NCI-H128 (cell line): ENCODE results near the gene GUCY1A1.

Source experiments
- DNase-seq: peaks from one replicate; lab custom pipeline; 2025; ENCODE audit not compliant: unreplicated experiment; lab: John Stamatoyannopoulos, UW

GUCY1A1 gene

GRCh38 chr4:155734065-155734464 is 67.4 kb downstream of the GUCY1A1 start:
- DNase-seq = no peak

DNA sequence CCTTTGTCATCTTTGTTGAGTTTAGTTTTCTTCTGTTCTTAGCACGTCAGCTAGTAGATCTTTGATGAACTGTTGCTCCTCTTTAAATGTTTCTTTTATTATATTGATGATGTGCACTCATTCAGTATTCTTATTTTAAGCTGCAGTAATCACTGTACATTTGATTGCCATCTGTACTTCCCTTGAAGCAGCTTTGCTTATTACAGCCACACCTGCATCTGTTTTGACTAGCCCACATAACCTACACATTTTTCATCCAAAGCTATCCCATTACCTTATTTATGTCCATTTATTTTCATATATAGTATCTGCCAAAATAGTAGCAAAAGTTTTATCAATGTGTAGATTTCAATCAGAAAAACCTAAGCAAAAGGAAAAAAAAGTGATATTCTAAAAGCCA is 68.3 kb downstream of the GUCY1A1 start:
- no peak for DNase-seq

DNA sequence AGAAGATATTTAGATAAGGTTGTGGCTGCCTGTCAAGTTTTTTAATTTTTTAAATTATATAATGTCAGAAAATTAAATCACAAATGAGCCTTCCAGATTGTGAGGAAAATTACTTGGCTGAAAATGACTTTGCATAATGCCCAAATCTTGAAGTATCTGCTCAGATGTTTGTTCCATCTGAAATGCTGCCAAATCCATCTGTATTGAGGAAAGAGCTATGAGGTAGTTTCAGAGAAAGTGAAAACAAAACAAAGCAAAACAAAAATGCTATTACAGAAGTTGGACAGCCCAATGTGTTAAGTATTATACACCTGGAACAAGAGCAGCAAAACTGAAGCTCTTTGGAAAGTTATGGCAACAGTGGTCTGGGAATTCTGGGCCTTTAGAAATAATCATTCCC is 68.8 kb downstream of the GUCY1A1 start:
- DNase-seq = no peak

DNA sequence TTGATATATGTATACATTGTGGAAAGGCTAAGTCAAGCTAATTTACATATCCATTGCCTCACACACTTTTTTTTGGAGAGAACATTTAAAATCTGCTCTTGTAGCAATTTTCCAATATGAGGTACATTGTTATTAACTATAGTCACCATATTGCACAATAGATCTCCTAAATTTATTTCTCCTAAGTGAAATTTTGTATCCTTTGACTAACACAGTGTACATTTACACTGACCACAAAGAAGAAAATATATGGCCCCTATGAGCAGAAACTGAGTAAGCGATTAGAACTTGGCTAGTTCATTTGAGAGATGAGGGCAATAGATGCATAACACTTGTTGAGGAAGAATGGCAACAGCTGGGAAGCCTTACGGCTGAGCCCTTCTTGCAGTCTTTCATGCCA is 71.9 kb downstream of the GUCY1A1 start:
- DNase-seq = no peak

- no peak for DNase-seq
Measured at GRCh38 chr4:155741546-155741945, 74.9 kb downstream of the GUCY1A1 start.

DNA sequence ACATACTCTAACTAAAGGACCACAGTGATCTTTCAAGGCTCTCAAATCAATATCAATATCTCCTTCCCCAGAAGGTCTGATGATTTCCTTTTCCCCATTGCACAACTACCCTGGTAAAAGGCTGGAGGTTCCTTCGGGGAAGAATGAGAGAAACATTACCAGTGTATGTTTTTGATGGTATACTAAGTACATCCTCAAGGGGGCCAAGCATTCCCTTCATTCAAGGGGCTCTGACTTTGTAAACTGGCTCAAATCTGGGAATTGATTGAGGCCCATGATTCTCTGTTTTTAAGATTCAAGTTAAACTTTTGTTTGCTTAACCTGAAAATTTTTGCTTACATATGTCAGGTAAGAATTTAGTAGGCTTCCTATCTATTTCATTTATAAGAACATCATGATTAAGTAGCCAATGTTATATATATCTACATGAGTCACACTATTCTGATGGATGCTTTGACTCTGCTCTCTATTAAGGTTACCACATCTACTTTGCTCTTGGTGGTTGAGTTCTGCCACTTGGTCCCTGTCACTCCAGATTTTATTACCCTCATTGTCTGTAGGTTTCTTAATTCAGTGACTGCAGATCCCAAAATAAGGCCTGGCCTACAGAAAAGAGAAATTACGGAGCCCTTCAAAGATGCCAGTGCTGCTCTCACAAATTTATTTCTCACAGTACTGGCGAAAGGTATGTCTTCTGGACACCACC is 75.8 kb downstream of the GUCY1A1 start:
- DNase-seq = no peak

- DNase-seq = no peak
Measured at GRCh38 chr4:155745984-155746383, 79.3 kb downstream of the GUCY1A1 start.

DNA sequence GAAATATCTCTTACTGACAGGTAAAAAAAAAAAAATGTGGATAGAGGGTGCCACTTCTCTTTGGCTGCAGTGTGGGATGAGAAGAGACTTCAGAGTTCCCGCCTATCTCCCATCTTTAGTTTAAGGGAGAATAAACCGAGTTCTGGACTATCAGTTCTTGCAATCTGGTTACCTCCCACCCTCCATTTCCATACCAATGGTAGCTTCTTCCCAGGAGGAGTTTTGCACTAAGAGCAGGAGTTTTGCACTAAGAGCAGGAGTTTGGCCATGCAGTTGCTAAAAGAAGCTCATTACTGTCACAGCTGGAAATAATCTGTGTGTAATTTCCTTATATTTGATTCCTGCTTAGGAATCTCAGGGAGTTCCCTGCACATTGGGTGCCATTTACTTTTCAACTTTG is 81.4 kb downstream of the GUCY1A1 start:
- DNase-seq = no peak

DNA sequence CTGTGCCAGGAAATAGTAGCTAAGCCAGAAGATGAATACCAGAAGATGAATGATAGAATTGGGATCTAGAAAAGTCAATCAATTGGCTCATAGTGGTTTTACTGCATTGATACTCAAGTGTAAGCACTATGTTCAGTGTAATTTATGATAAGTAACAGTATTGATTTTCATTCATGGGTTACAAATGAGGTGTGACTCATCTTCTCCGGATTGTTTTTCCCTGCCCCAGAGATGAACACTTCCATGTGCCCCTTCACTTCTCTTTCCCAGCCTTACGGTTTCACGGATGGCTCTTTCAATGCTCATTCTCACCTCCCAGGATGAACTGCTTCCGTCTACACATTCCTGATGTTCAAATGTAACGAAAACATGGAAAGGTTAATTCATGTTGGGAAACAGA is 82.4 kb downstream of the GUCY1A1 start:
- DNase-seq = no peak

- no peak for DNase-seq
Measured at GRCh38 chr4:155751569-155751968, 84.9 kb downstream of the GUCY1A1 start.

DNA sequence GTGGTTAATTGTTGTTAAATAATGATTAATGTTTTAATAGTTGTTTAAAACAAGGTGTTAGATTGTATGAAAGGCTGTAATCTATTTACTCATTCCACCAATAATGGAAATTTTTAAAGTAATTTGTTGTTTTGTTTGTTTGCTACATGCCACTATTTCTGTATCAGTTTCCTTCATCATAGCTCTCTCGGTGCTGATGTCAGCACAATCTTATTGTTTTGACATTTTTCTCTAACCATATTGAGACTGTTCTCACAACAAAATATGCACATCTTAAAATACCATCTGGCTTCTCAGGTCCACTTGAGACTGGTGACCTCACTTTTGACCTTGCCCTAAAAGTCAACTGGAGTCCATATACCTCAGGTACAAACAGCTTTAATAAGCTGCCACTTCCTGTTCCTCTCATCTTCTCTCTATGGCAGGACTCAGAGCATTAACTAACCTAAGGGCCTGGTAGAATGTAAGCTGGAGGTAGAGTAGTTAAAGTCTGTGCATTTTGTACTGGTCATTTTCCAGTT is 91.2 kb downstream of the GUCY1A1 start:
- no peak for DNase-seq

GRCh38 chr4:155758481-155759371 is 92.1 kb downstream of the GUCY1A1 start, which contains the start of gene GUCY1B1:
Gene GUCY1B1, plus strand, starts transcription at chr4:155759021. Its CDS starts 120 bp downstream, at chr4:155759141.
- DNase-seq = no peak

GRCh38 chr4:155759372-155760252 is 93.0 kb downstream of the GUCY1A1 start:
- DNase-seq = no peak

DNA sequence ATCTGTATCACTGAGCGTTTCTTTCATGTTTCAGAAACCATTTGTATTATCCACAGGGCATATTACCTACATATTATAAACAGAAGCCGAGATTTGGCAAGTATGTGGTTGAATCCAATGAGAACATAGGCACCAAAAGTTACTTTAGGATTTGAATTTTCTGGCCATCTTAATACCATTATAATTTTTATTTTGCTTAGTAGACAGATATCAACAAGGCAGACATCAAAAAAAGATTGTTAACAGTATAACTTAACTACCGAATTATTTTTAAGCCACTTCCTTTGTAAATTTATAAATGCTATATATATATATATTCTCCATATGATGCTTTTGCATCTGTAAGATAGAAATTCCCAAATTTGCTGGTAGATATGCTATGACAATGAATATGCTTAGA is 94.4 kb downstream of the GUCY1A1 start:
- no peak for DNase-seq

DNA sequence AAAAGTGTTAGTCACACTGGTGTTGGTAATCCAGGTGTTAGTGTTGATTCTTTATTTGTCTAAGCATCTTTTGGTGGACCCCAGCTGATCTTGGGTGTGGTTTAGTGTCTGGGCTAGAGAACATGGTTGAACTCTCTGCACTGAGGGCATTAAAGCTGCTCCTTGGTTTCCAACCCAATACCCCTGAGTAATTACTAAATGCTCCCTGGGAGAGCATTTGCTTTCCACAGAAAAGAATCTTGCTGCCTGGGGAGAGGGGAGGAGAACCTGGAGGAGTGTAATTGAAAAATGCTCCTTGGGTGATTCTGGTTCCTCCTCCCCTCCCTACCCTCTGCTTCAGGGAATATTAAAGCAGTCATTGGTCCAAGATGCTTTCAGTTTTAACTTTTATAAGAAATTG is 95.3 kb downstream of the GUCY1A1 start:
- DNase-seq = no peak

DNA sequence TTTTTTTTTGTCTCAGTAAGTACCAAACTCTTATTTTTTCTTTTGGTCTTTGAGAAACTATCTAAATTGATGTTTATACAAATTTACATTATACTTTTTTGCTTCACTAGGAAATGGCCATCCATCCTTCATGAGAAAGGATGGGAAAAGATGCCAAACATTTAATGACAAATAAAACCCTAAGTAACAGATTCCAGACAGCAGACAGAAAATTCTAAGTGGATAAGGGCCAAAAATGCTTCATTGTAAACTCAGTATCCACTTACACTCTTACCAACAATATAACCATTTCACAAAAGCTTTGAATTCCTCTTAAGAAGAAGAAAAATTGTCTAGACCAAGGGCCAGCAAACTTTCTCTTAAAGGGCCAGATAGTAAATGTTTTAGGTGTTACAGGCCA is 95.7 kb downstream of the GUCY1A1 start:
- no peak for DNase-seq

DNA sequence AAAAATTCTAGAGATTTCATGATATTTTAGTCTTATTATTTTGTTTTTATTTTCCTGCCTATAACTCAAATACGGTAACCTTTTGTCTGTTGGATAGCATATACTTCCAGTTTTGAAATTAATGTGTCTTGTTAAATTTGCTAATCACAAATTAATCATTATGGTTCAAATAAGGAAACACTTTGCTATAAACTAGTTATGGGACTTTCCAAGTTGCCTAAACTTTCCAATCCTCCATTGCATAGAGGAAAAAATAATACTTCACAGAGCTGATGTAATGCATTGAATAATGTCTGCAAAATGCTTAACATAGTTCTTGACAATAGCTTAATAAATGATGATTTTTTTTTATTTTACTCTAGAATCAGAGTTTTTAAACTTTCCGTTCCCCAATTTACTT is 96.9 kb downstream of the GUCY1A1 start:
- DNase-seq = no peak

DNA sequence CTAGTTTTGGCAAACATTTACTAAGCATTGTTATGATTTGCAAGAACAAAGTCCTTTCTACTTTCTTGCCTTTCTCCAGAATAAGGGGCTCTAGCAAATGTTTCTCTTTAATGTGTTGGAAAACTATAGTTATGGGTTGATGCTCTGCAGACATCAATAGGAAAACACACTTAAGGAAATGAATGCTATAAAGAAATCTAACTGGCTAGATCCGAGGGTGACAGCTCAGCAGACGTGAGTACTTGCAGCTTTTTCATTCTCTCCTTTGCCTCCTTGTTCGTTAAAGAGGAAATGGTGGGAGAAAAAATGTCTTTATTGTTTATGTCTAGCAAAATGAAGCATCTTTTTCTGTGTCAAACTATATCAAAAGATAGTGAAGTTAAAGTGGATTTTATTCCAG is 98.5 kb downstream of the GUCY1A1 start:
- DNase-seq = no peak

GRCh38 chr4:155766622-155767021 is 100.0 kb downstream of the GUCY1A1 start:
- DNase-seq = no peak

DNA sequence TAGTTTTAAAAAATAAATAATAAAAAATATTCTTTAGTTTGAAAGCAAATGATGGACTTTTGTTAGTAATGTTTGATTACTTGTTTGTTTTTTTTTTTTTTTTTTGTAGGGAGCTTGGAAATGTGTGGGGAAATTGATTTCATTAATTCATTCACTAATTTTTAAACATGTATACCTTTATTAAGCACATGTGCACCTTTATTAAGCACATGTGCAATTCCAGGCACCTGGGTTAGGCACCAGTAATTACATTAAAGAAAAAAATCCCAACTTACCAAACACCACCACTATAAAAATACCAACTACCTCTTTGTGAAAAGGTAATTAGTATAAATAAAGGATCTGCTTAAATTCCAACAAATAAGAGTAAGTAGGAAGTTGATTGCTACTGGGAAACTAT is 101.7 kb downstream of the GUCY1A1 start:
- no peak for DNase-seq

DNA sequence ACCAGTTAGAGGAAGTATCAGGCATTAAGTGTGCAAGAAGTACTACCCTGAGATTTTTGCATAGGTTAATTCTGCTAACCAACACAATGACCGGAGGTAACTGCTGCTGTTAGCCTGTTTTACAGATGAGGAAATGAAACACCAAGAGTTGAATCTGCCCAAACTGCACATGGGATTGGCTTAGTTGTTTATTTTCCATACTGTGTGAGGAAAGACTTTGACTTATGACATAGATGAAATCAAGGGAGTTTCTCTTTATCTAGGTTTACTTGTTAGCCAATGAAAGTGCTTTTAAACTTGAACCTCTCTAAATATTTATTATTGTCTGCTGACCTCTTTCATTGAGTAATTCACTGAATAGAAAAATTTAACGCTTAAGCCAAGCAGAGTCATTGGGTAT is 102.4 kb downstream of the GUCY1A1 start:
- DNase-seq = no peak
